Cardiac muscle cell (in vitro differentiated cells and primary cell): ENCODE results near the gene TNFRSF1B. TPM values are rescaled to one million over a fixed set of nuclear protein-coding genes. Genes with fewer than 3 reads are reported as not detected.

ENCODE experiments used
- DNase-seq, 2 donors: peaks; one replicate each; pipeline versions ENCODE4 v3.0.0 to v3.0.0-alpha.2; 2010 to 2017; ENCODE audit warnings: low read depth in 1 of 2, low spot score in 1 of 2
- H3K27ac ChIP-seq: fragments of 200-600 bp; sonication (generic); 2 replicates; pipeline ENCODE4 v1.5.1; 2016
- H3K27me3 ChIP-seq: fragments of 200-600 bp; sonication (generic); 2 replicates; pipeline ENCODE4 v1.6.0; 2016; ENCODE audit warnings: control low read depth
- H3K36me3 ChIP-seq: fragments of 200-600 bp; sonication (generic); 2 replicates; pipeline ENCODE4 v1.5.1; 2016; ENCODE audit warnings: control low read depth
- H3K4me1 ChIP-seq: fragments of 200-600 bp; sonication (generic); 2 replicates; pipeline ENCODE4 v1.8.1; 2017; ENCODE audit warnings: low read depth, mild to moderate bottlenecking, mixed run types
- H3K4me3 ChIP-seq: fragments of 200-600 bp; sonication (generic); 2 replicates; pipeline ENCODE4 v1.5.1; 2016; ENCODE audit warnings: mild to moderate bottlenecking
- H3K9me3 ChIP-seq: fragments of 200-600 bp; sonication (generic); 2 replicates; pipeline ENCODE4 v1.5.1; 2017; ENCODE audit warnings: low read depth, mild to moderate bottlenecking, control low read depth
- polyA plus RNA-seq: library from polyadenylated mRNA; unstranded; fragments of >200 nt; fragmentation: Nextera tagmentation; extraction: Ambion mirVana; gene quantifications from 2 replicates; pipeline ENCODE4 v1.2.1, GENCODE V29; 2016
- total RNA-seq: library from RNA; depleted of rRNA; stranded (reverse); fragments of >200 nt; gene quantifications from 2 replicates; pipeline ENCODE4 v1.2.3, GENCODE V29; 2016
- TF ChIP-seq, protein P1 (sequence below): IDR thresholded peaks from 2 replicates; pipeline ENCODE4 v1.5.1; 2012; ENCODE audit warnings: low read depth, mild to moderate bottlenecking, low read length

The TNFRSF1B gene
- total and polyA plus RNA-seq, 2 experiments from 2014 or later: 0.27 TPM; not detected in 1

DNA sequence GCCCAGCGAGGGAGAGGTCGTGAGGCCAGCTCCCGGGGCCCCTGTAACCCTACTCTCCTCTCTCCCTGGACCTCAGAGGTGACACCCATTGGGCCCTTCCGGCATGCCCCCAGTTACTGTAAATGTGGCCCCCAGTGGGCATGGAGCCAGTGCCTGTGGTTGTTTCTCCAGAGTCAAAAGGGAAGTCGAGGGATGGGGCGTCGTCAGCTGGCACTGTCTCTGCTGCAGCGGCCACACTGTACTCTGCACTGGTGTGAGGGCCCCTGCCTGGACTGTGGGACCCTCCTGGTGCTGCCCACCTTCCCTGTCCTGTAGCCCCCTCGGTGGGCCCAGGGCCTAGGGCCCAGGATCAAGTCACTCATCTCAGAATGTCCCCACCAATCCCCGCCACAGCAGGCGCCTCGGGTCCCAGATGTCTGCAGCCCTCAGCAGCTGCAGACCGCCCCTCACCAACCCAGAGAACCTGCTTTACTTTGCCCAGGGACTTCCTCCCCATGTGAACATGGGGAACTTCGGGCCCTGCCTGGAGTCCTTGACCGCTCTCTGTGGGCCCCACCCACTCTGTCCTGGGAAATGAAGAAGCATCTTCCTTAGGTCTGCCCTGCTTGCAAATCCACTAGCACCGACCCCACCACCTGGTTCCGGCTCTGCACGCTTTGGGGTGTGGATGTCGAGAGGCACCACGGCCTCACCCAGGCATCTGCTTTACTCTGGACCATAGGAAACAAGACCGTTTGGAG, 23.7 kb upstream of the TNFRSF1B start:
- Histone ChIP-seq H3K36me3 (no peaks in the 10 kb centered on the region), H3K27me3 (no peaks in the 10 kb centered on the region), H3K4me1 (no peaks in the 10 kb centered on the region), H3K27ac (no peak overlapping the region), H3K4me3 (no peak overlapping the region), H3K9me3 (no peaks in the 10 kb centered on the region)
- TF ChIP-seq, protein P1, sequence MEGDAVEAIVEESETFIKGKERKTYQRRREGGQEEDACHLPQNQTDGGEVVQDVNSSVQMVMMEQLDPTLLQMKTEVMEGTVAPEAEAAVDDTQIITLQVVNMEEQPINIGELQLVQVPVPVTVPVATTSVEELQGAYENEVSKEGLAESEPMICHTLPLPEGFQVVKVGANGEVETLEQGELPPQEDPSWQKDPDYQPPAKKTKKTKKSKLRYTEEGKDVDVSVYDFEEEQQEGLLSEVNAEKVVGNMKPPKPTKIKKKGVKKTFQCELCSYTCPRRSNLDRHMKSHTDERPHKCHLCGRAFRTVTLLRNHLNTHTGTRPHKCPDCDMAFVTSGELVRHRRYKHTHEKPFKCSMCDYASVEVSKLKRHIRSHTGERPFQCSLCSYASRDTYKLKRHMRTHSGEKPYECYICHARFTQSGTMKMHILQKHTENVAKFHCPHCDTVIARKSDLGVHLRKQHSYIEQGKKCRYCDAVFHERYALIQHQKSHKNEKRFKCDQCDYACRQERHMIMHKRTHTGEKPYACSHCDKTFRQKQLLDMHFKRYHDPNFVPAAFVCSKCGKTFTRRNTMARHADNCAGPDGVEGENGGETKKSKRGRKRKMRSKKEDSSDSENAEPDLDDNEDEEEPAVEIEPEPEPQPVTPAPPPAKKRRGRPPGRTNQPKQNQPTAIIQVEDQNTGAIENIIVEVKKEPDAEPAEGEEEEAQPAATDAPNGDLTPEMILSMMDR: no peak
- no peak for DNase-seq

- peak in 1 of 2 donors; percentile 98 for DNase-seq
- no peaks in the 10 kb centered on the region for H3K9me3 ChIP-seq
- no peaks in the 10 kb centered on the region for H3K27me3 ChIP-seq
- no peak overlapping the region for H3K27ac ChIP-seq
- TF ChIP-seq, protein P1: peak; percentile 22
- no peak overlapping the region for H3K4me3 ChIP-seq
- no peaks in the 10 kb centered on the region for H3K4me1 ChIP-seq
- H3K36me3 ChIP-seq: no peaks in the 10 kb centered on the region
Measured at GRCh38 chr1:12143631-12144155, 23.1 kb upstream of the TNFRSF1B start.

DNA sequence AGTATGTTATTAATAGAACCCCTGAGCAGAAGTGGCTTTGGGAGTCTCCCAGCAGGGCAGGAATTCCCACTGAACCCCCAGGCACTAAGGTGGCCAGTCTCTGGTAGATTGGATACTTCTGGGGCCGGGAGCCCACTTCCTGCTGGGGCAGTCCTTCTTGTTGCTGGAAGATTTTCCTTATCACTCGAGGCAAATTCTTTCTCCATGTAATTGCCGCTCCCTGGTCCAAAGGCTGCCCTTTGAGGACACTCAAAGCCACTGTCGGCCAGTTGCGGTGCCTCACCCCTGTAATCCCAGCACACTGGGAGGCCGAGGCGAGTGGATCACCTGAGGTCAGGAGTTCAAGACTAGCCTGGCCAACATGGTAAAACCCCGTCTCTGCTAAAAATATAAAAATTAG, 22.6 kb upstream of the TNFRSF1B start:
- H3K4me1 ChIP-seq: no peaks in the 10 kb centered on the region
- no peak for DNase-seq
- H3K27ac ChIP-seq: no peak overlapping the region
- no peaks in the 10 kb centered on the region for H3K27me3 ChIP-seq
- no peak overlapping the region for H3K4me3 ChIP-seq
- H3K36me3 ChIP-seq: no peaks in the 10 kb centered on the region
- H3K9me3 ChIP-seq: no peaks in the 10 kb centered on the region
- TF ChIP-seq, protein P1: no peak

DNA sequence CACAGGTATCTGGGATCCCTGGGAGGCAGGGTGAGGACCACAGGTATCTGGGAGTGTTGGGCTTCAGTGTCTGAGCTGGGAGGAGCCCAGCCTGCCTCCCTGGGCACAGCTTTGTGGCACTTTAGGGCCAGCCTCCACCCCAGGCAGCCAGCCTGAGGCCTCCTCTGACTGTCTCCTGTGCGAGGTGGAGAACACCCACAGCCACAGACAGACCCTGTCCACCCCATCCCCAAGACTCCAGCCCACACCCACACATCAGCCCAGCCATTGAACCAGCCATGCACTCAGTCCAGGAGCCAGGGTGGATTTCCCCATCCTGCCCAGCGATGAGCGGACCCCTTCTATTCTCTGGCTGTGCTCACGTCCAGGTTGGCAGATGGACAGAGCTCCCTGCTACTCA, 21.8 kb upstream of the TNFRSF1B start:
- Histone ChIP-seq H3K4me3 (no peak overlapping the region), H3K27me3 (no peaks in the 10 kb centered on the region), H3K27ac (no peak overlapping the region), H3K9me3 (no peaks in the 10 kb centered on the region), H3K4me1 (no peaks in the 10 kb centered on the region), H3K36me3 (no peaks in the 10 kb centered on the region)
- DNase-seq: no peak
- TF ChIP-seq, protein P1: no peak

DNA sequence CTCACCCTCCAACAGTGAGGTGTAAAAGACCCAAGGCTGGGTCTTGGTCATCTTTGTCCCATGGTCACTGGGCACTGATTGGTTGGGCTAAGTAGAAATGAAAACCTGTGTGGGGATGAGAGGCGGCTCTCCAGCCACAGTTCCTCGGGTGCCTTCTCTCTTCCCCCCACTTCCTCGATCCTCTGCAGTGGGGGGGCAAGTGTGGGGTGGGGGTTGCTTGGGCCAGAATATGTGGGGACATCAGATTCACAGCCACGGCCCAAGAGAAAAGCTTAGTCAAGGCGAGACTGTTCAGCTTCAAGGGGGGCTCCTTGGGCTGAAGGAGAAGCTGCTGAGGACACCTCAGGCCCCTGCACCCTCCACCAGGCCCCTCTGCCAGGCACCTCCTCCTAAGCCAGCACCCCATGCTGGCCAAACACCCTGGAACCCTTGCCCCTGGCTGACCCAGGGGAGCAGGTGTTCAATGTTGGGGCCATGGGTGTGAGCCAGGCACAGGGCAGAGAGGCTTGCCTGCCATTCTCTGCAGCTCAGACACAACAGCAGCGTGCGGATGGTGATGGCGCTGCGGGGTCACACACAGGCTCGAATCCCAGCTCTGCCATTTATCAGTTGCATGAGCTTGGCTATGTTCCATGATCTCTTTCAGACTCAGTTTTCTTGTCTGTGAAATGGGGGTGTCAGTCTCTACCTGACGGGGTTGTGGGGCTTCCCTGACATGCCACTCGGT, 21.0 kb upstream of the TNFRSF1B start:
- Histone ChIP-seq H3K4me1 (no peaks in the 10 kb centered on the region), H3K27ac (no peak overlapping the region), H3K36me3 (no peaks in the 10 kb centered on the region), H3K4me3 (no peak overlapping the region), H3K27me3 (no peaks in the 10 kb centered on the region), H3K9me3 (no peaks in the 10 kb centered on the region)
- no peak for DNase-seq
- TF ChIP-seq, protein P1: no peak
